GM21529 (cell line): ENCODE data around the gene NBEA.
"Not testable (repeated sequence)": the region's sequence is repeated elsewhere in the genome, so short reads cannot be mapped to it uniquely, and the experiment has no call there.

ENCODE experiments used
- ATAC-seq: cut with Tn5 transposase; IDR thresholded peaks from one replicate; pipeline ENCODE4 v1.9.1; 2021; ENCODE audit not compliant: unreplicated experiment

Gene NBEA

GRCh38 chr13:34951528-34951927 is 9.5 kb downstream of the NBEA start:
- ATAC-seq: no peak

- ATAC-seq: no peak
Observed at GRCh38 chr13:34959489-34959888, 17.4 kb downstream of the NBEA start.

- ATAC-seq: no peak
Observed at GRCh38 chr13:34964558-34964957, 22.5 kb downstream of the NBEA start.

- no peak for ATAC-seq
Observed at GRCh38 chr13:34967851-34968562, 25.9 kb downstream of the NBEA start.

GRCh38 chr13:34969539-34969938 is 27.5 kb downstream of the NBEA start:
- ATAC-seq: not testable (repeated sequence)

GRCh38 chr13:34970961-34971360 is 28.9 kb downstream of the NBEA start:
- ATAC-seq: no peak

- no peak for ATAC-seq
Observed at GRCh38 chr13:34971473-34971872, 29.4 kb downstream of the NBEA start.

- ATAC-seq: not testable (repeated sequence)
Observed at GRCh38 chr13:34985199-34985598, 43.1 kb downstream of the NBEA start.

- no peak for ATAC-seq
Observed at GRCh38 chr13:34988330-34988791, 46.3 kb downstream of the NBEA start.

- no peak for ATAC-seq
Observed at GRCh38 chr13:34990399-34991214, 48.5 kb downstream of the NBEA start.

- no peak for ATAC-seq
Observed at GRCh38 chr13:34993470-34993869, 51.4 kb downstream of the NBEA start.

- not testable (repeated sequence) for ATAC-seq
Observed at GRCh38 chr13:35003734-35004133, 61.7 kb downstream of the NBEA start.

- no peak for ATAC-seq
Observed at GRCh38 chr13:35005051-35005450, 63.0 kb downstream of the NBEA start.

- no peak for ATAC-seq
Observed at GRCh38 chr13:35014606-35015213, 72.6 kb downstream of the NBEA start.

- ATAC-seq: no peak
Observed at GRCh38 chr13:35016362-35017112, 74.5 kb downstream of the NBEA start.

- ATAC-seq: no peak
Observed at GRCh38 chr13:35025314-35025713, 83.2 kb downstream of the NBEA start.

GRCh38 chr13:35028338-35028867 is 86.3 kb downstream of the NBEA start:
- ATAC-seq: no peak

- no peak for ATAC-seq
Observed at GRCh38 chr13:35039012-35039411, 96.9 kb downstream of the NBEA start.

- ATAC-seq: no peak
Observed at GRCh38 chr13:35046587-35046986, 104.5 kb downstream of the NBEA start.

- no peak for ATAC-seq
Observed at GRCh38 chr13:35055705-35056104, 113.6 kb downstream of the NBEA start.

GRCh38 chr13:35057858-35058257 is 115.8 kb downstream of the NBEA start:
- ATAC-seq: no peak
